Measurements from ENCODE around the gene CYP2B6. TPM values are rescaled to one million over a fixed set of nuclear protein-coding genes. Genes with fewer than 3 reads are reported as not detected.
"Not testable (repeated sequence)": the region's sequence is repeated elsewhere in the genome, so short reads cannot be mapped to it uniquely, and the experiment has no call there.

Gene CYP2B6
- total and polyA plus RNA-seq, 4 donors = 0.01 to 1.2 TPM; not detected in 2

- no peak for DNase-seq
- Histone ChIP-seq H3K36me3 (ENCODE audit: control insufficient read depth in 4 of 4, insufficient read depth in 4 of 4, low read length in 4 of 4) (no peaks in the 10 kb centered on the region), H3K4me1 (ENCODE audit: control insufficient read depth in 5 of 5, insufficient read depth in 5 of 5, low read length in 5 of 5) (no peaks in the 10 kb centered on the region), H3K9me3 (ENCODE audit: control insufficient read depth in 4 of 4, insufficient read depth in 3 of 4, low read length in 3 of 4) (no peaks in the 10 kb centered on the region), H3K9ac (ENCODE audit: insufficient read depth in 1 of 2, low read length in 2 of 2) (no peak overlapping the region), H3K4me3 (no peak overlapping the region), H3K27ac (ENCODE audit: low read depth in 1 of 2, low read length in 1 of 2) (no peak overlapping the region), H3K27me3 (ENCODE audit: control insufficient read depth in 3 of 3, insufficient read depth in 3 of 3, low read length in 2 of 3) (no peaks in the 10 kb centered on the region)
- WGBS, 2 donors = 83 to 87% methylated on average over 13 of the region's 13 CpGs
- TF ChIP-seq, protein P1, sequence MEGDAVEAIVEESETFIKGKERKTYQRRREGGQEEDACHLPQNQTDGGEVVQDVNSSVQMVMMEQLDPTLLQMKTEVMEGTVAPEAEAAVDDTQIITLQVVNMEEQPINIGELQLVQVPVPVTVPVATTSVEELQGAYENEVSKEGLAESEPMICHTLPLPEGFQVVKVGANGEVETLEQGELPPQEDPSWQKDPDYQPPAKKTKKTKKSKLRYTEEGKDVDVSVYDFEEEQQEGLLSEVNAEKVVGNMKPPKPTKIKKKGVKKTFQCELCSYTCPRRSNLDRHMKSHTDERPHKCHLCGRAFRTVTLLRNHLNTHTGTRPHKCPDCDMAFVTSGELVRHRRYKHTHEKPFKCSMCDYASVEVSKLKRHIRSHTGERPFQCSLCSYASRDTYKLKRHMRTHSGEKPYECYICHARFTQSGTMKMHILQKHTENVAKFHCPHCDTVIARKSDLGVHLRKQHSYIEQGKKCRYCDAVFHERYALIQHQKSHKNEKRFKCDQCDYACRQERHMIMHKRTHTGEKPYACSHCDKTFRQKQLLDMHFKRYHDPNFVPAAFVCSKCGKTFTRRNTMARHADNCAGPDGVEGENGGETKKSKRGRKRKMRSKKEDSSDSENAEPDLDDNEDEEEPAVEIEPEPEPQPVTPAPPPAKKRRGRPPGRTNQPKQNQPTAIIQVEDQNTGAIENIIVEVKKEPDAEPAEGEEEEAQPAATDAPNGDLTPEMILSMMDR (IDR thresholded peaks at IDR 0.05; ENCODE audit: control extremely low read depth, extremely low read depth) = no peak
- ATAC-seq (ENCODE audit: insufficient read depth, low FRiP score) = no peak
Observed at GRCh38 chr19:41050426-41050825, 59.3 kb downstream of the CYP2B6 start.

- H3K9me3 ChIP-seq (ENCODE audit: control insufficient read depth in 4 of 4, insufficient read depth in 3 of 4, low read length in 3 of 4); H3K4me1 ChIP-seq (ENCODE audit: control insufficient read depth in 5 of 5, insufficient read depth in 5 of 5, low read length in 5 of 5); ATAC-seq (ENCODE audit: insufficient read depth, low FRiP score); H3K4me3 ChIP-seq; H3K27me3 ChIP-seq (ENCODE audit: control insufficient read depth in 3 of 3, insufficient read depth in 3 of 3, low read length in 2 of 3); H3K9ac ChIP-seq (ENCODE audit: insufficient read depth in 1 of 2, low read length in 2 of 2); H3K36me3 ChIP-seq (ENCODE audit: control insufficient read depth in 4 of 4, insufficient read depth in 4 of 4, low read length in 4 of 4); H3K27ac ChIP-seq (ENCODE audit: low read depth in 1 of 2, low read length in 1 of 2); DNase-seq: not testable (repeated sequence)
- WGBS, 2 donors = 85% methylated on average over 7 of the region's 7 CpGs
Observed at GRCh38 chr19:41052162-41052561, 61.1 kb downstream of the CYP2B6 start.

DNA sequence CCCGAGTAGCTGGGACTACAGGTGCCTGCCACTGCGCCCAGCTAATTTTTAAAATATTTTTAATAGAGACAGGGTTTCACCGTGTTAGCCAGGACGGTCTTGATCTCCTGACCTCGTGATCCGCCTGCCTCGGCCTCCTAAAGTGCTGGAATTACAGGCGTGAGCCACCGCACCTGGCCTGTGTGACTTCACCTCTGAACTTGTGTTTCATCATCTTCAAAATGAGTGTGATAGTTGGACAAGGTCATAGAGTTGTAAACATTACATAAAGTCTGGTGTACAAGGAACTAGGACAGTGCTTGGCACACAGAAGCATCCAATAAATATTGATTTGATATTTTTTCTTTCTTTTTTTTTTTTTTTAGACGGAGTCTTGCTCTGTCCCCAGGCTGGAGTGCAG lies 62.2 kb downstream of the CYP2B6 start:
- H3K4me3 ChIP-seq; H3K36me3 ChIP-seq (ENCODE audit: control insufficient read depth in 4 of 4, insufficient read depth in 4 of 4, low read length in 4 of 4); DNase-seq; H3K27ac ChIP-seq (ENCODE audit: low read depth in 1 of 2, low read length in 1 of 2); ATAC-seq (ENCODE audit: insufficient read depth, low FRiP score); H3K27me3 ChIP-seq (ENCODE audit: control insufficient read depth in 3 of 3, insufficient read depth in 3 of 3, low read length in 2 of 3); H3K9ac ChIP-seq (ENCODE audit: insufficient read depth in 1 of 2, low read length in 2 of 2); H3K4me1 ChIP-seq (ENCODE audit: control insufficient read depth in 5 of 5, insufficient read depth in 5 of 5, low read length in 5 of 5); H3K9me3 ChIP-seq (ENCODE audit: control insufficient read depth in 4 of 4, insufficient read depth in 3 of 4, low read length in 3 of 4): not testable (repeated sequence)
- 81 to 86% methylated on average over 10 of the region's 10 CpGs for WGBS, 2 donors

- H3K9ac ChIP-seq (ENCODE audit: insufficient read depth in 1 of 2, low read length in 2 of 2) = no peak overlapping the region
- H3K27me3 ChIP-seq (ENCODE audit: control insufficient read depth in 3 of 3, insufficient read depth in 3 of 3, low read length in 2 of 3) = peaks cover 0 to 3% (median 0%) of the 10 kb centered on the region in 3 donors
- ATAC-seq (ENCODE audit: insufficient read depth, low FRiP score) (no peak), DNase-seq (peak in 2 of 3 donors; percentile 13 to 20)
- H3K4me3 ChIP-seq = no peak overlapping the region
- H3K9me3 ChIP-seq (ENCODE audit: control insufficient read depth in 4 of 4, insufficient read depth in 3 of 4, low read length in 3 of 4) = no peaks in the 10 kb centered on the region
- no peaks in the 10 kb centered on the region for H3K36me3 ChIP-seq (ENCODE audit: control insufficient read depth in 4 of 4, insufficient read depth in 4 of 4, low read length in 4 of 4)
- H3K27ac ChIP-seq (ENCODE audit: low read depth in 1 of 2, low read length in 1 of 2) = no peak overlapping the region
- 67 to 68% methylated on average over 7 of the region's 7 CpGs for WGBS, 2 donors
- TF ChIP-seq, protein P1 (IDR thresholded peaks at IDR 0.05; ENCODE audit: control extremely low read depth, extremely low read depth) = no peak
- no peaks in the 10 kb centered on the region for H3K4me1 ChIP-seq (ENCODE audit: control insufficient read depth in 5 of 5, insufficient read depth in 5 of 5, low read length in 5 of 5)
Observed at GRCh38 chr19:41064974-41065569, 74.0 kb downstream of the CYP2B6 start.

Other genes starting within 250 kb of the CYP2B6 start
- 10 to 100 TPM in 1 of 2 donors, 1 to 10 TPM in 1; 5.3 to 23.7 TPM for gene ACTMAP, start 240.8 kb upstream of the CYP2B6 start, total RNA-seq
- gene ACTMAP, start 240.8 kb upstream of the CYP2B6 start, polyA plus RNA-seq = 10 to 100 TPM in 1 of 2 donors, 1 to 10 TPM in 1; 6.8 to 27.7 TPM
- 10 to 100 TPM; 47.4 to 77.4 TPM for gene SNRPA, start 240.1 kb upstream of the CYP2B6 start, total RNA-seq
- 10 to 100 TPM; 44.5 to 69.9 TPM for gene SNRPA, start 240.1 kb upstream of the CYP2B6 start, polyA plus RNA-seq
- gene MIA, start 215.8 kb upstream of the CYP2B6 start, total RNA-seq = 1 to 10 TPM in 1 of 2 donors, not detected in 1; 3.2 TPM
- gene MIA, start 215.8 kb upstream of the CYP2B6 start, polyA plus RNA-seq = 1 to 10 TPM in 1 of 2 donors, under 1 TPM in 1; 0.75 to 4.6 TPM
- gene RAB4B, start 213.0 kb upstream of the CYP2B6 start, total RNA-seq = 10 to 100 TPM; 11.5 to 73.0 TPM
- gene RAB4B, start 213.0 kb upstream of the CYP2B6 start, polyA plus RNA-seq = 10 to 100 TPM; 78.6 to 90.9 TPM
- 100 to 1,000 TPM; 130 to 157 TPM for gene EGLN2, start 192.1 kb upstream of the CYP2B6 start, total RNA-seq
- gene EGLN2, start 192.1 kb upstream of the CYP2B6 start, polyA plus RNA-seq = 100 to 1,000 TPM; 132 to 133 TPM
- 1 to 10 TPM in 1 of 2 donors, under 1 TPM in 1; 0.97 to 1.7 TPM for gene CYP2A6, start 140.8 kb upstream of the CYP2B6 start, total RNA-seq
- gene CYP2A6, start 140.8 kb upstream of the CYP2B6 start, polyA plus RNA-seq = under 1 TPM; 0.45 to 0.57 TPM
- gene CYP2A7, start 109.1 kb upstream of the CYP2B6 start, total RNA-seq = 1 to 10 TPM in 1 of 2 donors, not detected in 1; 1.6 TPM
- under 1 TPM; 0.11 to 0.14 TPM for gene CYP2A7, start 109.1 kb upstream of the CYP2B6 start, polyA plus RNA-seq
- gene CYP2A13, start 97.2 kb downstream of the CYP2B6 start, total RNA-seq = 1 to 10 TPM in 1 of 2 donors, under 1 TPM in 1; 0.23 to 1.3 TPM
- under 1 TPM; 0.18 to 0.33 TPM for gene CYP2A13, start 97.2 kb downstream of the CYP2B6 start, polyA plus RNA-seq
- 10 to 100 TPM in 1 of 2 donors, under 1 TPM in 1; 0.85 to 16.4 TPM for gene CYP2F1, start 123.2 kb downstream of the CYP2B6 start, total RNA-seq
- gene CYP2F1, start 123.2 kb downstream of the CYP2B6 start, polyA plus RNA-seq = 1 to 10 TPM; 2.9 to 10.0 TPM
- 10 to 100 TPM in 1 of 2 donors, 1 to 10 TPM in 1; 9.7 to 13.2 TPM for gene CYP2S1, start 201.9 kb downstream of the CYP2B6 start, total RNA-seq
- 1 to 10 TPM; 5.2 to 5.4 TPM for gene CYP2S1, start 201.9 kb downstream of the CYP2B6 start, polyA plus RNA-seq
- gene AXL, start 227.9 kb downstream of the CYP2B6 start, total RNA-seq = 10 to 100 TPM; 48.6 to 53.0 TPM
- gene AXL, start 227.9 kb downstream of the CYP2B6 start, polyA plus RNA-seq = 10 to 100 TPM in 1 of 2 donors, 1 to 10 TPM in 1; 8.2 to 13.4 TPM

Measured in lung (tissue), 12 donors.